ENCODE results near the gene GPD1.

The GPD1 gene

DNA sequence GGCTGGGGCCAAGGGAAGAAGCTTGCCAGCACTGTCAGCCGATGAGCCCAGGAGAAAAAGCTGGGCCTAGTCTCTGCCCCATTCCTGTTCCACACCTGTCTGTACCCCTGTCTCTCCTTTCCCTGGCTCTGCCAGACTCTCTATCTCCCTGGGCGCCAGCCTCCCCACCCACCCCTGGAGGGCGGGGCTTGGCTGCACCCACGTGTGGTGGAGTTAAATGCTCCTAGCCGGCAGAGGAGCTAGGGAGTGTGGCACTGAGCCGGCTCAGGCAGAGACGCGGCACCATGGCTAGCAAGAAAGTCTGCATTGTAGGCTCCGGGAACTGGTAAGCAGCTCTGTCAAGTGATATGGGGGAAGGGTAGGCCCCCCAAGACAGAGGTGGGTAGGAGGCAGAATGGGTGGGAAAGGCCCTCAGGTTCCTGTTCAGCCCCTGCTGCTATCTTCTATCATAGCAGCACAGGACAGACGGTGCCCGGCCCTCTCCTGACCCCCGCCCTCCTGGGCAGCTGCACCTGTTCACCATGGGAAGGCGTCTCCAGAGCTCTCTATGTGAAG, at the start of gene GPD1:
Gene GPD1, plus strand, starts transcription at position 242 of the 555 bp plus-strand sequence. Its CDS starts 43 bp downstream, at position 285.
- Histone ChIP-seq H3K4me3 (ENCODE audit: low read depth, low read length) (no peak within 1 kb of the TSS), H3K27ac (ENCODE audit: low read depth, low read length) (no peak within 1 kb of the TSS), H3K4me1 (ENCODE audit: control insufficient read depth, insufficient read depth, low read length) (peaks cover 3% of the 10 kb centered on the region; the same call in 1 of the 2 replicates), H3K9ac (ENCODE audit: low read length) (no peak within 1 kb of the TSS), H3K9me3 (ENCODE audit: control insufficient read depth, insufficient read depth, low read depth, low read length) (no peaks in the 10 kb centered on the region), H3K36me3 (ENCODE audit: control insufficient read depth, insufficient read depth, low read length) (peaks cover 29% of the 10 kb centered on the region), H3K27me3 (ENCODE audit: control insufficient read depth, insufficient read depth, low read length) (no peaks in the 10 kb centered on the region)

- Histone ChIP-seq H3K9me3 (ENCODE audit: control insufficient read depth, insufficient read depth, low read depth, low read length) (no peaks in the 10 kb centered on the region), H3K9ac (ENCODE audit: low read length) (no peak overlapping the region), H3K4me3 (ENCODE audit: low read depth, low read length) (peak overlapping the region; percentile 83), H3K36me3 (ENCODE audit: control insufficient read depth, insufficient read depth, low read length) (no peaks in the 10 kb centered on the region), H3K27me3 (ENCODE audit: control insufficient read depth, insufficient read depth, low read length) (peaks cover 98% of the 10 kb centered on the region), H3K27ac (ENCODE audit: low read depth, low read length) (no peak overlapping the region), H3K4me1 (ENCODE audit: control insufficient read depth, insufficient read depth, low read length) (peaks cover 22% of the 10 kb centered on the region)
Observed at GRCh38 chr12:50055831-50056638, 47.8 kb upstream of the GPD1 start.

DNA sequence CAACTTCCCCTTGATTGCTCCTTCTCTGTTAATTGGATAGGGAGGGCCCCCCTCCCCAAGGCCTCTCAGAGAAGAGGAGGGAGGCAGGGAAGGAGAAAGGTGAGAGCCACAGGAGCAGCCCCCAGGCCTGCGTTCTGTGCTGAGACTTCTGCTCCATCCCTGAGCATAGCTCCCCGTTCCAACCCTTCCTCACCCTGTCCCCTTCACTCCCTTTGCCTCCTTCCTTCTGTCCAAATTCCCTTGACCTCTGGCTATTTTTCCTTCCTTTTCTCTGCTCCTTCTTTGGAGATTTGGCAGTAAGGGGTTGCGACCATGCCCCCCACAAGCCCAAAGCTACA, 47.2 kb upstream of the GPD1 start:
- Histone ChIP-seq H3K36me3 (ENCODE audit: control insufficient read depth, insufficient read depth, low read length) (no peaks in the 10 kb centered on the region), H3K27ac (ENCODE audit: low read depth, low read length) (no peak overlapping the region), H3K9ac (ENCODE audit: low read length) (peak overlapping the region; percentile 4), H3K9me3 (ENCODE audit: control insufficient read depth, insufficient read depth, low read depth, low read length) (no peaks in the 10 kb centered on the region), H3K27me3 (ENCODE audit: control insufficient read depth, insufficient read depth, low read length) (peaks cover 98% of the 10 kb centered on the region), H3K4me3 (ENCODE audit: low read depth, low read length) (peak overlapping the region; percentile 83), H3K4me1 (ENCODE audit: control insufficient read depth, insufficient read depth, low read length) (peaks cover 16% of the 10 kb centered on the region)

DNA sequence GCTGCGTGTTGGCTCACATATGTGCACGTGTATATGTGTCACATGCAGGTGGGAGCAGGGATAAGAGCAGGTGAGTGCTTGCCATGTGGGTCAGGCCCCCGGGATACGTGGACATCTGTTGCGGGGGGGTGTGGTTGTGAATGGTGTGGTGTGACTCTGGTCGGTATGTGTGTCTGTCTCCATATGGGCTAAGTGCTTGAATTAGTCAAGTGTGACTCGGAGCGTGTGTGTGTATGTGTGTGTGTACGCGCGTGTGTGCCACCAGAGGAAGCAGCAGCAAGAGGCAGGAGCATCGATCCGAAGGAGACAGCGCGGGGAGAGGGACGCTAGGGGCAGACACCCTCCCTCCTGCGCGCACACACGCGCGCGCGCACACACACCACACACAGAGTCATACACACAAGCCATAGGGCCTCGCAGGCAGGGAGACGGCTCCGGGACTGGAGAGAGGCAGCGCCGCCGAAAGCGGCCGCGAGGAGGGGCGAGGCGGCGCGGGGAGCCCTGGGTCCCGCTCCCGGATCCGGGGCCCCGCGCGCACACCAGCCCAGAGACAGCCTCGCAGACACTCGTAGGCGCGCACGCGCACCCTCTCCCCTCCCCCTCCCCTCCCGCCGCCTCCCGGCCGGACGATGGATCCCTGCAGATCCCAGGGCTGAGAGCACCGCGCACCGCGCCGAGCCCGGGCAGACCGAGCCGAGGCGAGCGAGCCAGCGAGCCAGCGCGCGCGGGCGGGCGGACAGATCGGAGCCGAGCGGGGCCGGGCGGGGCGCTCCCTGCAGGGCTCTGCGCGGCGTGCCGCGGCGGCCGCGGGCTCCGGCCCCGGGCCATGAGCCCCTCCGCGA, 46.6 kb upstream of the GPD1 start, which contains the start of gene ASIC1:
Gene ASIC1, plus strand, starts transcription at position 597 of the 842 bp plus-strand sequence. CDS start 1,171 bp downstream, outside the sequence.
- no peaks in the 10 kb centered on the region for H3K9me3 ChIP-seq (ENCODE audit: control insufficient read depth, insufficient read depth, low read depth, low read length)
- H3K36me3 ChIP-seq (ENCODE audit: control insufficient read depth, insufficient read depth, low read length): no peaks in the 10 kb centered on the region
- peaks cover 14% of the 10 kb centered on the region for H3K4me1 ChIP-seq (ENCODE audit: control insufficient read depth, insufficient read depth, low read length)
- H3K4me3 ChIP-seq (ENCODE audit: low read depth, low read length): peak within 1 kb of the TSS; percentile 83
- peaks cover 98% of the 10 kb centered on the region for H3K27me3 ChIP-seq (ENCODE audit: control insufficient read depth, insufficient read depth, low read length)
- no peak within 1 kb of the TSS for H3K27ac ChIP-seq (ENCODE audit: low read depth, low read length)
- peak within 1 kb of the TSS; percentile 33 for H3K9ac ChIP-seq (ENCODE audit: low read length)

DNA sequence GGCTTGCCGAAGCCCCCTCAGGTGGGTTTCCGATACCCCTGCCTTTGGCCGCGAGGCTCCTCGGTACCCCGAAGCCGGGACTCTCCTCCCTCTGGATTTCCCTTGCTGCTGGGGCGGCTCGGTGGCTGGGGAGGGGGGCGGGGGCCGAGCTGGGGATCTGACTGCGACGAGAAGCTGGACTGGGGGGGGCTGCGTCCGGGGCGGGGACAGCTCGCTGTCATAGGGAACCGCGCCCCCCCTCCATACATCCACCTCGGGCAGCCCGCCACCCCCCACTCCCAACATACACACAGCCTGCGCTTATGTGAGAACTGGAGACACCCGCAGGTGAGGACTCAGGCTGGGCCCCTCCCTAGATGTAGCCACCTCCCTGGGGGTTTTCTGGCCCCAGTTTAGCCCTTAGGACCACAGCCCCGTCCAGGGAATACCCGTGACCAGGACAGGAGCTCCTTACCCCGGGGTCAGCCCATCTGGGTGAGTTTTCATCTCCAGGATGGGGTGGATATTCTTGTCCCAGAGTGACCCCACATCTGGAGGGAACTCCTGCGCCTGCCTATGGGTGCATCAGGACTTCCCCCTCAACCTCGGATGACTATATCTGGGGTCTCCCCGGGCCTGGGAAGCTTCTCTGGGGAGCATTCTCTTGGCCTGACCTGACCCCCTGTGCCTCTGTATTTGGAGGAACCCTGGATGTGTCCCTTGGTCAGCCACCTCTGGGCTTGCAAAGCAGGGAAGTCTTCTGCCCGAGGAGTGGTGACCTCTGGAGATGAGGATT, 45.7 kb upstream of the GPD1 start:
- Histone ChIP-seq H3K27me3 (ENCODE audit: control insufficient read depth, insufficient read depth, low read length) (peaks cover 98% of the 10 kb centered on the region), H3K9me3 (ENCODE audit: control insufficient read depth, insufficient read depth, low read depth, low read length) (no peaks in the 10 kb centered on the region), H3K36me3 (ENCODE audit: control insufficient read depth, insufficient read depth, low read length) (no peaks in the 10 kb centered on the region), H3K4me3 (ENCODE audit: low read depth, low read length) (peak overlapping the region; percentile 83), H3K27ac (ENCODE audit: low read depth, low read length) (no peak overlapping the region), H3K9ac (ENCODE audit: low read length) (peak overlapping the region; percentile 33), H3K4me1 (ENCODE audit: control insufficient read depth, insufficient read depth, low read length) (peaks cover 14% of the 10 kb centered on the region)

- no peak overlapping the region for H3K4me3 ChIP-seq (ENCODE audit: low read depth, low read length)
- H3K27me3 ChIP-seq (ENCODE audit: control insufficient read depth, insufficient read depth, low read length): peaks cover 98% of the 10 kb centered on the region
- no peak overlapping the region for H3K9ac ChIP-seq (ENCODE audit: low read length)
- H3K4me1 ChIP-seq (ENCODE audit: control insufficient read depth, insufficient read depth, low read length): peaks cover 14% of the 10 kb centered on the region
- H3K36me3 ChIP-seq (ENCODE audit: control insufficient read depth, insufficient read depth, low read length): no peaks in the 10 kb centered on the region
- H3K9me3 ChIP-seq (ENCODE audit: control insufficient read depth, insufficient read depth, low read depth, low read length): no peaks in the 10 kb centered on the region
- H3K27ac ChIP-seq (ENCODE audit: low read depth, low read length): no peak overlapping the region
Observed at GRCh38 chr12:50058743-50059312, 45.0 kb upstream of the GPD1 start.

GRCh38 chr12:50059440-50060119, 44.2 kb upstream of the GPD1 start:
- H3K36me3 ChIP-seq (ENCODE audit: control insufficient read depth, insufficient read depth, low read length): no peaks in the 10 kb centered on the region
- H3K4me1 ChIP-seq (ENCODE audit: control insufficient read depth, insufficient read depth, low read length): peaks cover 14% of the 10 kb centered on the region
- H3K27me3 ChIP-seq (ENCODE audit: control insufficient read depth, insufficient read depth, low read length): peaks cover 99% of the 10 kb centered on the region
- H3K9me3 ChIP-seq (ENCODE audit: control insufficient read depth, insufficient read depth, low read depth, low read length): no peaks in the 10 kb centered on the region
- H3K27ac ChIP-seq (ENCODE audit: low read depth, low read length): no peak overlapping the region
- no peak overlapping the region for H3K4me3 ChIP-seq (ENCODE audit: low read depth, low read length)
- H3K9ac ChIP-seq (ENCODE audit: low read length): no peak overlapping the region

DNA sequence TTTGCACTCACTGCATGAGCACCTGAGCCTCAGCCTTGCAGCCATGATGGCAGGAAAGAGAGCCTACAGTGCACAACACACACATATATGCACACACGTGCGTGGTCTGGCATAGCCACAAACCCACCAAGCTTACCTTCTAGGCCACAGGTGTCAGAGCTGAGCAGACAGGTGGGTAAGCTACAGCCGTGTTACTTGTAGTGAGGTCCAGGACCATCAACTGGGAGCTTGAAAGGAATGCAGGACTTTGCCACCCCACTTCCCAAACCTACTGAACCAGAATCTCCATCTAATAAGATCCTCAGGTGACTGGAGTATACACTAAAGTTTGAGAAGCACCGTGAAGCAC, 43.7 kb upstream of the GPD1 start:
- Histone ChIP-seq H3K27ac (ENCODE audit: low read depth, low read length) (no peak overlapping the region), H3K4me3 (ENCODE audit: low read depth, low read length) (no peak overlapping the region)

DNA sequence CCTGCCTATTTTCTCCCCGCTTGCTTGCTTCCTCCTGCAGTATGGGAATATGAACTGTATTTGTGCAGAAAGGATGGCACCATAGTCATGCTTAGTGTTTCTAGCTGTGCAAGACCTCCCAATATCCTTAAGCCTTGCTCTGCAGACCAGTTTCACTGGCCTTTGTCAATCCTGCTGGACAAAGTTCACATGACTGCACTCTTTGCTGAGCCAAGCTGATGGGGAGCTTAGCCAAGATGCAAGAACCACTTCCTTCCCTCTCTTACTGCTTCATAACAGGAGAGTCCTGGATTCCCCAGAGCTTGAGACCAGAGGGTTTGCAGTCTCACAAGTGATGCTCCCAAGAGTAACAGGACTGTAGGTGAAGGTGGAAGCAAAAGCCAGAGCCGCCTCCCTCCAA, 42.6 kb upstream of the GPD1 start:
- Histone ChIP-seq H3K4me3 (ENCODE audit: low read depth, low read length) (no peak overlapping the region), H3K27ac (ENCODE audit: low read depth, low read length) (no peak overlapping the region), H3K4me1 (ENCODE audit: control insufficient read depth, insufficient read depth, low read length) (peaks cover 11% of the 10 kb centered on the region), H3K9me3 (ENCODE audit: control insufficient read depth, insufficient read depth, low read depth, low read length) (no peaks in the 10 kb centered on the region), H3K36me3 (ENCODE audit: control insufficient read depth, insufficient read depth, low read length) (no peaks in the 10 kb centered on the region), H3K9ac (ENCODE audit: low read length) (no peak overlapping the region), H3K27me3 (ENCODE audit: control insufficient read depth, insufficient read depth, low read length) (peaks cover 93% of the 10 kb centered on the region)

More for the DNA sequence above, 43.7 kb upstream of the GPD1 start:
- Histone ChIP-seq H3K9ac (ENCODE audit: low read length) (no peak overlapping the region), H3K27me3 (ENCODE audit: control insufficient read depth, insufficient read depth, low read length) (peaks cover 98% of the 10 kb centered on the region), H3K36me3 (ENCODE audit: control insufficient read depth, insufficient read depth, low read length) (no peaks in the 10 kb centered on the region), H3K9me3 (ENCODE audit: control insufficient read depth, insufficient read depth, low read depth, low read length) (no peaks in the 10 kb centered on the region), H3K4me1 (ENCODE audit: control insufficient read depth, insufficient read depth, low read length) (peaks cover 14% of the 10 kb centered on the region)
